GM10266 (cell line): Measurements from ENCODE around the gene JAML.

Source experiments
- DNase-seq: peaks from one replicate; pipeline ENCODE4 v3.0.0; 2012; ENCODE audit errors: extremely low spot score
- CTCF ChIP-seq: IDR thresholded peaks from 2 replicates; pipeline ENCODE4 v1.5.1; 2012; ENCODE audit warnings: mild to moderate bottlenecking, low read depth; ENCODE audit not compliant: control insufficient read depth, insufficient read depth; ENCODE audit errors: missing control alignments

The JAML gene

GRCh38 chr11:118226781-118227180, 2.0 kb upstream of the JAML start:
- TF ChIP-seq CTCF: no peak
- no peak for DNase-seq

GRCh38 chr11:118226296-118226695, 1.5 kb upstream of the JAML start:
- no peak for TF ChIP-seq CTCF
- DNase-seq: no peak

- TF ChIP-seq CTCF: no peak
- DNase-seq: no peak
Observed at GRCh38 chr11:118223992-118224391, 819 bp downstream of the JAML start.

- no peak for DNase-seq
- no peak for TF ChIP-seq CTCF
Observed at GRCh38 chr11:118223570-118223969, 1.2 kb downstream of the JAML start.

- TF ChIP-seq CTCF: no peak
- no peak for DNase-seq
Observed at GRCh38 chr11:118222437-118222836, 2.4 kb downstream of the JAML start.

- TF ChIP-seq CTCF: no peak
- DNase-seq: no peak
Observed at GRCh38 chr11:118221419-118221818, 3.4 kb downstream of the JAML start.

GRCh38 chr11:118219732-118220131, 5.1 kb downstream of the JAML start:
- no peak for DNase-seq
- TF ChIP-seq CTCF: no peak
